ENCODE results near the gene SHMT1.

GRCh38 chr17:18318771-18319450, 44.4 kb downstream of the SHMT1 start:
- TF ChIP-seq EZH2 (IDR thresholded peaks at IDR 0.05; ENCODE audit: borderline replicate concordance, low read depth, low read length, severe bottlenecking) (no peak), CTCF (IDR thresholded peaks at IDR 0.05; ENCODE audit: borderline replicate concordance, extremely low read depth, low read length, poor library complexity, severe bottlenecking) (no peak)
